ENCODE data around the gene FAM53B.

DNA sequence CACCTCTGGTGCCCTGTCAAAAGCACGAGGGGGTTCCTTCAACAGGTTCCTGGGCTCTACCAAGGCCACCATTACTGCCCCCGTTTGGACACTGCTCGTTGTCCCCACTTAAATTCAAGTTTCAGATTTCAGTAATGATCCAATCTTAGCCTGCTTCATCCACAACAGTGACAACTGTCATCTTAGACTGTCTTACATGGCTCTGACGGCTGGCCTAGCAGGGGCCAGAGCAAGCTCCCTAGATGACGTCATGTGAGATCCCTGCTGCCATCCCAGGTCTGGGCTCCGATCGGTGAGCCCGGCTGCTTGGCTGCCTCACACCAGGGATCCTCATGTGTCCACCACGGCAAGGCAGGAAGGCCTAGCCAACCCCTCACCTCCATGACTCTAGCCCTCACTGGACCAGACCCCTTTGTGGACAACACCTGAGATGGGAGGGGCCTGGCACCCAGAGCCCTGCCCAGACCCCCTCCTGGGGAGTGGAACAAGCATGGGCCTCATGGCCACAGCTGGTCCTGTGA is 82.5 kb downstream of the FAM53B start:
- TF ChIP-seq, protein P1, sequence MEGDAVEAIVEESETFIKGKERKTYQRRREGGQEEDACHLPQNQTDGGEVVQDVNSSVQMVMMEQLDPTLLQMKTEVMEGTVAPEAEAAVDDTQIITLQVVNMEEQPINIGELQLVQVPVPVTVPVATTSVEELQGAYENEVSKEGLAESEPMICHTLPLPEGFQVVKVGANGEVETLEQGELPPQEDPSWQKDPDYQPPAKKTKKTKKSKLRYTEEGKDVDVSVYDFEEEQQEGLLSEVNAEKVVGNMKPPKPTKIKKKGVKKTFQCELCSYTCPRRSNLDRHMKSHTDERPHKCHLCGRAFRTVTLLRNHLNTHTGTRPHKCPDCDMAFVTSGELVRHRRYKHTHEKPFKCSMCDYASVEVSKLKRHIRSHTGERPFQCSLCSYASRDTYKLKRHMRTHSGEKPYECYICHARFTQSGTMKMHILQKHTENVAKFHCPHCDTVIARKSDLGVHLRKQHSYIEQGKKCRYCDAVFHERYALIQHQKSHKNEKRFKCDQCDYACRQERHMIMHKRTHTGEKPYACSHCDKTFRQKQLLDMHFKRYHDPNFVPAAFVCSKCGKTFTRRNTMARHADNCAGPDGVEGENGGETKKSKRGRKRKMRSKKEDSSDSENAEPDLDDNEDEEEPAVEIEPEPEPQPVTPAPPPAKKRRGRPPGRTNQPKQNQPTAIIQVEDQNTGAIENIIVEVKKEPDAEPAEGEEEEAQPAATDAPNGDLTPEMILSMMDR (IDR thresholded peaks at IDR 0.05) = no peak
- no peak for TF ChIP-seq EP300 (IDR thresholded peaks at IDR 0.05)
- no peak for TF ChIP-seq POLR2A (IDR thresholded peaks at IDR 0.05)

Data from tibial nerve (tissue), 4 donors.